HL-60 (cell line): ENCODE measurements around the gene RCBTB1.

Experiments
- CTCF ChIP-seq: IDR thresholded peaks from one replicate; pipeline ENCODE4 v1.5.1; 2011; ENCODE audit warnings: low read length, control low read depth, inconsistent platforms; ENCODE audit not compliant: insufficient read depth
- POLR2AphosphoS5 ChIP-seq: IDR thresholded peaks from 2 replicates; pipeline ENCODE4 v1.6.1; 2012; ENCODE audit warnings: low read depth
- REST ChIP-seq: IDR thresholded peaks from 2 replicates; pipeline ENCODE4 v1.6.1; 2012; ENCODE audit warnings: low read depth; ENCODE audit not compliant: insufficient replicate concordance

GRCh38 chr13:49517461-49517860 is 67.9 kb downstream of the RCBTB1 start:
- TF ChIP-seq CTCF, result no peak
- TF ChIP-seq REST, result no peak
- no peak for TF ChIP-seq POLR2AphosphoS5
